ENCODE measurements around the gene NRP2.

Gene NRP2

DNA sequence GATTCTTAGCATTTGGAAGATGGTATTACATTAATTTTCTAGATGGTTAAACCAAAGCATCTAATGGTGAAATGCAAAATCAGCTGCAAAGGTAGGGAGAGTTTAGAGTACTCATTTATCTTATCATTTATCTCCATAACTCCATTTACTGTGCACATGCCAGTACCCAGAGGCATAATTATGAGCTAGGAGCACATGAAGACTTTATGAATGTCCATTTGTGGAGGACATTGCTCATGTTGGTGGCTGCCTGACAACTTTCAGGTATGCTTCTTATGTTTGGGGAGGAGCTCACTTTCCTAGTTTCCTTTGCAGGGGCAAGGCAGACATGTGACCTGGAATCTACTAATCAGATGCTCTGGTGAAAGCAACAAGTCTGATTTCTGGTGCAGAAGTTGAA is 134.0 kb downstream of the NRP2 start:
- no peak for DNase-seq

- DNase-seq: no peak
Observed at GRCh38 chr2:205822579-205822978, 140.3 kb downstream of the NRP2 start.

- DNase-seq: no peak
Observed at GRCh38 chr2:205827809-205828365, 145.6 kb downstream of the NRP2 start.

GRCh38 chr2:205833864-205834263 is 151.6 kb downstream of the NRP2 start:
- DNase-seq: no peak

DNA sequence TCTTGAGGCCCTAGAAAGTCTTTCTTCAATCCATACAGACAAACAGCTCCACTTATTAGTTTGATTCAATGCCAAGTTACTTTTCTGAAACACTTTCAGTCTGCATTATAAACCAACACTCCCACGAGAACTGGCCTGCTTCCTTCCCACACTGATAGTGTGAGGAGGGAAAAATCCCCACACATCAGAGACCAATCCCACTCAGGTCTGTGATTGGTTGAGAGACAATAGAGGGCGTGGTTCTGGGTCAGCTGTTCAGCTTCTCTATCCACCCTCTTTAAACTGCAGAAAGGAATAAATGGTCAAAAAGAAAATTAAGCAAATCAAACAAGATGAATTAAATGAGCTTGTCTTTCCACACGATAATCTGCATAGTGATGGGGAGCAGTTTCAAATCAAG is 152.5 kb downstream of the NRP2 start:
- DNase-seq: no peak

DNA sequence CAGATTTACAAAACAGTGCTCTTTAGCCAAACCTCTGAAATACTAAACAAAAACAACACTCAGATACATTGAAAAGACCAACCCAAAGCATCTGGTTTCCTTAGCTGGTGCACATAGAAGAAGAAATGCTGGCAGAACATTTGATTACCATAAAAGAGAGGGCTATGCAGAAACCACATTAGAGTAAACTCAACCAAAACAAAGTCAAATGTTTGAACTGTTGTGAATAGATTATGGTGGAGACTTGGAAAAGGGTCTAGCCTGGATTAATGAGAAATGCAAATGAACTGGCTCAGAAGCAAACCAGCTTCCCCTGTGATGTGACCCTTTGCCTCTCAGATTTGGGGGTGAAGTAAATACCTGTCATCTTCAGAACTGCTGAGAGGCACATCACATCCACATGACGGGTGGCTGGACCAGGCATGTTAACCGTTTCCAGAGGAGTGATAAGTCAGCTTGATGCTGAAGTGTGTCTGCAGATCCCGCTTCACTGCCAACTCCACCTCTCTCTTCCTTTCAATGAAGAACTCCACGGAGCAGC is 153.0 kb downstream of the NRP2 start:
- DNase-seq: no peak

DNA sequence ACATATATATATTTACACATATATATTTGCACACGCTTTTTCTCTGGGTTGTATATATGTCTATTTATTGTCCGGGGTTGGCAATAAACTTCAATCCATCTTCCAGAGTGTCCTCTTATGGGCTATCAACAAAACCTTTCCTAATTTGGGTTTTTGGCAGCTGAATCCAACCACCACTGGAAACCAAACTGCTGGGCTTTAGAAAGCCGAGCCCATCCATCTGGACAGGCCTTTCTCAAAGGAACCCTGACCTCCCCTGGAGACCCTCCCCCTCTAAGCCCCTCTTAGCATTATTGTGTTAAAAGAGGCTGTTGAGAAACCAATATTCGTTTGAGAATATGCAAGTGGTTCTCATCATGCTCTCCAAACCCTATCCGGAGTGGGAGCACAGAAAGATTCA is 153.6 kb downstream of the NRP2 start:
- DNase-seq: no peak

DNA sequence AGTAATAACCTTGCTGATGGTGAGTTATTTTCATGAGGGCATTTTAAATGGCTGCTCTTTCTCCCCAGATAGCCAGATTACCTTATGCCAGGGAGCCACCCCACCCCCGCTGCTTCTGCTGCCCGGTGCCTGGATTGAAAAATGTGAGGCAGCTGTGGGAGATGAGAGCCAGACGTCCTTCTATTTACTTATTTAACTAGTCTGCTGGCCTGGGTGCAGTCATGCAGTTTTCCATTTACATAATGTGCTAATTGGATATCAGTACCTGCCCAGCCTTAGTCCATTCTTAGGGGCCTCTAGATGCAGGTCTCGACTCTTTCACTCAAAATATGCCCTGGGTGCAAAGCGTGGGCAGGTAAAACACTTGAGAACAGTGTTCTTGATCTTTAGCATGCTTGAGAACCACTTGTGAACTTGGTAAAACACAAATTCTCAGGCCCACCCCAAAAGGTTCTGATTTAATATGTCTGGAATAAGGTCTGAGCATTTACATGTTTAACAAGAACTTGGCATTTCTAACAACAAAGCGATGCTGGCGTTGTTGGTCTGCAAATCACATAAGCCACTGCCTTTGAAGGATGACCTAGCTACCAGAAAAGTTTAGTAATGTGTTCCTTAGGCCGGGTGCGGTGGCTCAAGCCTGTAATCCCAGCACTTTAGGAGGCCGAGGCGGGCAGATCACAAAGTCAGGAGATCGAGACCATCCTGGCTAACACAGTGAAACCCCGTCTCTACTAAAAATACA is 154.3 kb downstream of the NRP2 start:
- DNase-seq: no peak

- no peak for DNase-seq
Observed at GRCh38 chr2:205837663-205838062, 155.4 kb downstream of the NRP2 start.

- no peak for DNase-seq
Observed at GRCh38 chr2:205845446-205845845, 163.1 kb downstream of the NRP2 start.

Data from stimulated activated CD8-positive, alpha-beta memory T cell treated with anti-CD3 and anti-CD28 coated beads, Interleukin-4, amount 100 ng/mL, for 48 hours (primary cell).